Hypothalamus (tissue), 51 donors: Measurements from ENCODE around the gene PHACTR3.
"Not testable (repeated sequence)": the region's sequence is repeated elsewhere in the genome, so short reads cannot be mapped to it uniquely, and the experiment has no call there.

ENCODE experiments used
- DNase-seq, 51 donors: peaks; one replicate each; lab custom pipeline; 2025; lab: John Stamatoyannopoulos, UW

Gene PHACTR3

GRCh38 chr20:59880198-59880597 lies 275.9 kb downstream of the PHACTR3 start:
- DNase-seq = no peak

GRCh38 chr20:59884494-59884893 lies 280.2 kb downstream of the PHACTR3 start:
- no peak for DNase-seq

GRCh38 chr20:59888050-59888449 lies 283.7 kb downstream of the PHACTR3 start:
- DNase-seq = no peak

GRCh38 chr20:59890035-59890434 lies 285.7 kb downstream of the PHACTR3 start:
- not testable (repeated sequence) for DNase-seq

- peak in 1 of 51 donors; percentile 39 for DNase-seq
These were observed 287.2 kb downstream of the PHACTR3 start for GRCh38 chr20:59891581-59891980.

GRCh38 chr20:59895908-59896307 lies 291.6 kb downstream of the PHACTR3 start:
- no peak for DNase-seq
